Progenitor cell of endocrine pancreas (in vitro differentiated cells): Measurements from ENCODE around the gene VAPA. TPM values are rescaled to one million over a fixed set of nuclear protein-coding genes. Genes with fewer than 3 reads are reported as not detected.

Experiments
- DNase-seq: peaks from one replicate; pipeline ENCODE4 v3.0.0; 2021; ENCODE audit warnings: low spot score; ENCODE audit not compliant: unreplicated experiment
- H3K27ac Mint-ChIP-seq: 2 replicates; pipeline ENCODE4 v1.8.0; 2021; ENCODE audit warnings: mild to moderate bottlenecking, moderate library complexity, mixed read lengths
- H3K27me3 Mint-ChIP-seq: 2 replicates; pipeline ENCODE4 v1.8.0; 2021; ENCODE audit warnings: mixed read lengths
- H3K36me3 Mint-ChIP-seq: 2 replicates; pipeline ENCODE4 v1.8.0; 2022; ENCODE audit warnings: mixed read lengths; ENCODE audit not compliant: insufficient read depth
- H3K4me1 Mint-ChIP-seq: 2 replicates; pipeline ENCODE4 v1.8.0; 2021; ENCODE audit warnings: low read depth, mixed read lengths
- H3K4me3 Mint-ChIP-seq: 2 replicates; pipeline ENCODE4 v1.8.0; 2021; ENCODE audit warnings: low read depth, mild to moderate bottlenecking, moderate library complexity, mixed read lengths
- H3K9me3 Mint-ChIP-seq: 2 replicates; pipeline ENCODE4 v1.8.0; 2021; ENCODE audit warnings: low read depth, mixed read lengths
- CTCF ChIP-seq: fragments of 200-600 bp; sonication (generic); IDR thresholded peaks from one replicate; pipeline ENCODE4 v1.5.0; 2021; ENCODE audit warnings: antibody characterized with exemption, mild to moderate bottlenecking; ENCODE audit not compliant: unreplicated experiment
- total RNA-seq: library from RNA; stranded (reverse); gene quantifications from 2 replicates; pipeline ENCODE4 v1.2.1, GENCODE V29; 2021

VAPA gene
- total RNA-seq, 1 donor from 2014 or later, result 115 TPM

- peaks cover 4% of the 10 kb centered on the region for H3K36me3 Mint-ChIP-seq
- peak overlapping the region; percentile 7 for H3K27ac Mint-ChIP-seq
- no peaks in the 10 kb centered on the region for H3K9me3 Mint-ChIP-seq
- TF ChIP-seq CTCF, result no peak
- peaks cover 33% of the 10 kb centered on the region for H3K4me1 Mint-ChIP-seq
- no peak overlapping the region for H3K4me3 Mint-ChIP-seq
- H3K27me3 Mint-ChIP-seq, result no peaks in the 10 kb centered on the region
- no peak for DNase-seq
These were observed 13.7 kb downstream of the VAPA start for GRCh38 chr18:9927392-9928063.

- H3K4me3 Mint-ChIP-seq, result no peak overlapping the region
- DNase-seq, result no peak
- no peaks in the 10 kb centered on the region for H3K9me3 Mint-ChIP-seq
- no peak for TF ChIP-seq CTCF
- no peaks in the 10 kb centered on the region for H3K27me3 Mint-ChIP-seq
- peaks cover 33% of the 10 kb centered on the region for H3K4me1 Mint-ChIP-seq
- peak overlapping the region; percentile 39 for H3K27ac Mint-ChIP-seq
- peaks cover 6% of the 10 kb centered on the region for H3K36me3 Mint-ChIP-seq
These were observed 14.9 kb downstream of the VAPA start for GRCh38 chr18:9928646-9929259.

- Mint-ChIP-seq H3K27ac (no peak overlapping the region), H3K36me3 (peaks cover 11% of the 10 kb centered on the region), H3K27me3 (no peaks in the 10 kb centered on the region), H3K4me1 (peaks cover 31% of the 10 kb centered on the region), H3K9me3 (no peaks in the 10 kb centered on the region), H3K4me3 (no peak overlapping the region)
- DNase-seq, result no peak
- TF ChIP-seq CTCF, result no peak
These were observed 16.6 kb downstream of the VAPA start for GRCh38 chr18:9930299-9930884.

GRCh38 chr18:9931146-9931545 is 17.3 kb downstream of the VAPA start:
- Mint-ChIP-seq H3K9me3 (no peaks in the 10 kb centered on the region), H3K27ac (no peak overlapping the region), H3K27me3 (no peaks in the 10 kb centered on the region), H3K36me3 (peaks cover 11% of the 10 kb centered on the region), H3K4me3 (no peak overlapping the region), H3K4me1 (peaks cover 24% of the 10 kb centered on the region)
- no peak for DNase-seq
- no peak for TF ChIP-seq CTCF

GRCh38 chr18:9931678-9932077 is 17.9 kb downstream of the VAPA start:
- TF ChIP-seq CTCF, result no peak
- H3K4me3 Mint-ChIP-seq, result no peak overlapping the region
- no peaks in the 10 kb centered on the region for H3K27me3 Mint-ChIP-seq
- H3K9me3 Mint-ChIP-seq, result no peaks in the 10 kb centered on the region
- no peak for DNase-seq
- H3K27ac Mint-ChIP-seq, result no peak overlapping the region
- H3K36me3 Mint-ChIP-seq, result peaks cover 13% of the 10 kb centered on the region
- peaks cover 20% of the 10 kb centered on the region for H3K4me1 Mint-ChIP-seq
